NK-92 (cell line): ENCODE data around the gene SUSD3.
"Not testable (repeated sequence)": the region's sequence is repeated elsewhere in the genome, so short reads cannot be mapped to it uniquely, and the experiment has no call there.

ENCODE experiments used
- DNase-seq: peaks from one replicate; lab custom pipeline; 2025; ENCODE audit not compliant: unreplicated experiment; lab: John Stamatoyannopoulos, UW

Gene SUSD3

DNA sequence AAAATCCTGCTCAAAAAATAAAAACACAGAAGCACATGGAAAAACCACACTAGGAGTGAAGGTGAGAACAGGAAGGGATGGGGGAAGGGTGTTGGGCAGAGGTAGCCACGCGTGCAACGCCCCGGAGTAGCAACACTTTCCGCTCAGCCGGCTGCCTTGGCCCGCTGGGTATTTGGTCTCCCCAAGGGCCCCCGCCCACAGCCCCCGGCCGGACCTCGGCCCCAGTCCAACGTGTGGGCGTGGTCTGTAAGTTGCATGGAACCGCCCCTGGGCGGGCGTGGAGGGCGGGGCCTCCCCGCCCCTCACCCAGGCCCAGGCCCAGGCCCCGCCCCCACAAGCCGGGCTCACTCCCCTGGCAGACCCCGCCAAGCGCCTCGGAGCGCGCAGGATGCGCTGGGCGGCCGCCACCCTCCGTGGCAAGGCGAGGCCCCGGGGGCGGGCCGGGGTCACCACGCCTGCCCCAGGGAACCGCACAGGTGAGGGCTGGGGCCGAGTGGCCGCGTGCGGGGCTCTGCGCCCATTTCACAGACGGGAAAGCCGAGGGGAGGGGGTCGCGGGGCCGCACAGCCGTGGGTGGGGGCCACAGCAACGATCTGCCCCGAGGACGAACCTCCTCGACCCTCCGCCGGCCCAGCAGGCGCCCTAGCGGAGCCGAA, at the start of gene SUSD3:
Gene SUSD3 (plus strand): TSS at position 347 of the 656 bp plus-strand sequence. CDS start 42 bp downstream, at position 389.
- DNase-seq = no peak

DNA sequence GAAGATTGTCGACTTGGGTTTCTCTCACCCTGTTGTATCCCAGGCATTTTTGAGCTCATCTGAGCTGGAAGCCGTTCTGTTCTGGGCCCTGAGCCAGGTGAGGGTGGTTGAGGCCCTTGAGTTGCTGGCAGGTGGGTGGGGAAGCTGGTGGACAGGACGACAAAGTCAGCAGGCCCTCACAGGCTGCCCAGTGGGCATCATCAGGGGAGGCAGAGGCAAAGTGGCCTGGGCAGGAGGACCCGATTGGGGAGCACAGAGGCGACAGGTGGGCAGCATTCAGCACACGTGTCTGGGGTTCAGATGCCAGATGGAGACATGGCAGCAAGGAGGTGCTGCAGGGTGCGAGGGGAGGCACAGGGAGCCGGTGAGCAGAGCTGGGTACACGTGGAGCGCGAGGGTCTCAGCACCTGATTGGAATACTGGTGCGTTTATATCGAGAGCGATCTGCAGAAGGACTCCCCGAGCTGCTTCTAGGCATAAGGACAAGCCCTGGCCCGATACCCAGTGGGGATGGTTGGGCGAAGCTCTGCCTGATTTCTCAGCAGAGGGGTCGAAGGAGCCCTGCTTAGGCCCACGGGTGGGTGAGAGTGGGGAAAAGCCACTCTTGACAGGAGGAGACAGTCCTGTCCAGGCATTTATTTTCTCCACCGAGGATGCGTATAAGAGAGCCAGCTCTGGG, 49.0 kb upstream of the SUSD3 start:
- DNase-seq = no peak

DNA sequence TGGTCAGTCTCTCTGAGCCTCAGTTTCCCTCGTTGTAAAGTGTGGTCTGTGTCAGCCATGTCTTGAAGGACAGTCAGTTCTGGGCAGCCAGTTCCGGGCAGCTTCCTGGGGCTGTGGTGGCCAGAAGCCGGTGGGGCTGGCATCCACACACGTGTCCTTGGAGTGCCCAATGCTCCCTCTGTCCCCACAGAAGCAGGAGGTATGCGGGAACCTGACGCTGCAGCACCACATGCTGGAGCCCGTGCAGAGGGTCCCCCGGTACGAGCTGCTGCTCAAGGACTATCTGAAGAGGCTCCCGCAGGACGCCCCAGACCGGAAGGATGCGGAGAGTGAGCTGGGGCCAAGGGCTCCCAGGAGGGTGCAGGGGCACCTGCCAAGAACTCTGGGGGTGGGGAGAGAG, 48.4 kb upstream of the SUSD3 start:
- no peak for DNase-seq

DNA sequence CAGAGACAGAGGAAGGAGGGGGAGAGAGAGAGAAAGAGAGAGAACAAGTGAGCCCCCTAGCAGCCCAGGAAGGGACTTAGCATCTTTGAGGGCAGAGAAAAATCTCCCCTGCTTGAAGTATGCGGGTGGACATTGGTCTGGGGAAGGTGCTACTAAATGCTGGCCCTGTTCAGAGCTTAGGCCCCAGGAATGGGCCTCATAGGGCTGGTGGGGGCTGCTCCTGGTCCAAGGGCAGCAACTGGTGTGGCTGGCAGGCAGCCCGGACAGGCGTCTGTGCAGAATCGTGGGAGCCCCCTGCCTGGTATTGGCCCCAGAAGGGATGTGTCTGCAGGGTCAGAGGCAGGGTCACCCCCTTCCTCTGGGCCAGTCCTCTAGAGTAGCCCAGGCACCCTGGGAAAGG, 47.8 kb upstream of the SUSD3 start:
- no peak for DNase-seq

DNA sequence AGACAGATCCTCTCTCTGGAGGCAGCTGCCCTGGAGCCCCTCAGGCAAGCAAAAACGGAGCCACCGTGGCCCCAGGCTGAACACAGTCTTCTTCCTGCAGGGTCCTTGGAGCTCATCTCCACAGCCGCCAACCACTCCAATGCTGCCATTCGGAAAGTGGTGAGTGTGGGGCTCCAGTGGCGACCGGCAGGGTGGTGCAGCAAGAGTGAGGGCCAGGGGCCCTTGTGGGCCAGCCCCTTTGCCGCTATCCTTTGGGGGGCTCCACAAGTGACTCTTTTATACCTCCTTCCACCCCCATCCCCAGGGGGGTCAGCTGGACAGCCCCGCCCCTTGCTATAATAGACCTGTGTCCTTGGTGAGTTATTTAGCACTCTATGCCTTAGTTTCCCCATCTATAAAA, 47.4 kb upstream of the SUSD3 start:
- no peak for DNase-seq

DNA sequence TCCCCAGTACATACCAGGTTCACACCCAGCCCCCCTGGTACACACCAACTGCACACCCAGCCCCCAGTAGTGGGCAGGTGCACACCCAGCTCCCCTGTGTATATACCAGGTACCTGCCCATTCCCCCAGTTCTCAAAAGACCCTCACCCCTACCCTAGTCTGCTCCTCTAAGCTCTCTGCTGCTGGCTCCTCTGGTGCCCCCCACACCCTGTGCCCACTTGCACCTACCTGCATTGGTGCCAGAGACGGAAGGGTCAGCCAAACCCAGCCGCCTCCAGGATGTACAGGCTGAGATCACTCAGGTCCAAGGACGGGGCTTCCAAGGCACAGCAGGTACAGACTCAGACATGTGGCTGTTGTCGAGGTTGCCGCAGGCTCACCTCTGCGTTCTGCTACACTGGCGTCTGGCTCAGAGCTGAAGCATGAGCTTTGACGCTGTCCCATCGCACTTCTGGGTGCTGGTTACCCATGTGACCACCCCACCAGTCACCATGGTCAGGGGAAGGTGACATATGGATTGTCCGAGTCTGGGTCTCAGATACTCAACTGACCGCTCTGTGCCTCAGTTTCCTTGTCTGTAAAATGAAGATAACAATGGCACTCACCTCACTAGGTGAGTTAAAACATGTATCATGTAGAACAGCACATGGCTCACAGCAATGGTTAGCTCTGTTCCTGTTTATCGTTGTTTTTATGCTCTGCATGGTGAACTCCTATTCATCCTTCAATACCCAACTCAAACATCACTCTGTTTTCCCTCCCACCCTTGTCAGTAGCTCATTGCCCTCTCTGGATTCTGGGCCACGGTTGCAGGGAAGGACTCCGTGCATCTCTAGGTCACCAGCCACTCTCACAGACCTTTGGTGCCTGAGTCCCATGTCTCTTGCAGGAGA, 45.3 kb upstream of the SUSD3 start:
- no peak for DNase-seq

DNA sequence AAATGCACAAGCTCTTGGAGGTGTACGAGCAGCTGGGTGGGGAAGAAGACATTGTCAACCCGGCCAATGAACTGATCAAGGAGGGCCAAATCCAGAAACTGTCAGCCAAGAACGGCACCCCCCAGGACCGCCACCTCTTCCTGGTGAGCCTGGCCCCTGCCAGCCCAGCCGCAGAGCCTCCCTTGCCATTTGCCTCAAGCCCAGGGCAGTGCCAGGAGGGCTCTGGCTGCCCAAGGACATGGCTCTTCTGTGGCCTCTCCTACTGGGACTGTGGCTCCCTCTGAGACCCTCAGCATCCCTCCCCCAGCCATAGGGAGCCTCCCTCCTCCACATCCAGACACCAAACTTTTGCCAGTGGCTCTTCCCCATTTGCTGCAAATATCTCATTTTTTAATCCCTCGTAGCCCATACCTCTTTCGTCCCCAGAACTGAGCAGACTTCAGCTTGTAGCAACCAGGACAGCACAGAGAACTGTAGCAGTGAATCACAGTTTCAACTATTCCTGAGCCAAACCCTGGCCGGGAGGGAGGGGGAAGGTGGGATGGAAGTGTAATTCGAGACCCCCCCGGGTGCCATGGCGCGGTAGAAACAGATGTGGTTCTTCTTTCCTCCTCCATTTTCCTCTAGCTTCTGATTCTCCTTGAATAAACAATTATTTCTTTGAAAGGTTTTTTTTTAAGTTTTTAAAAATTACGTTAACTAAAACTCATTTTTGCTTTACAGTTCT, 44.5 kb upstream of the SUSD3 start:
- DNase-seq = no peak

DNA sequence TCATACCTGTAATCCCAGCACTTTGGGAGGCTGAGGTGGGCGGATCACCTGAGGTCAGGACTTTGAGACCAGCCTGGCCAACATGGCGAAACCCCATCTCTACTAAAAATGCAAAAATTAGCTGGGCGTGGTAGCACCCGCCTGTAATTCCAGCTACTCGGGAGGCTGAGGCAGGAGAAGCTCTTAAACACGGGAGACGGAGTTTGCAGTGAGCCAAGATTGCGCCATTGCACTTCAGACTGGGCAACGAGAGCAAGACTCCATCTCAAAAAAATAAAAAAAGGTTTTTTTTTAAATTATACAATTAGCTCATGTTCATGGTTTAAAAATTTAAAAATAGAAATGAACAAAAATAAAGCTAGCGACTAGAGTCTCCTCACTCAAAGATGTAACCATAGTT, 43.3 kb upstream of the SUSD3 start:
- not testable (repeated sequence) for DNase-seq

DNA sequence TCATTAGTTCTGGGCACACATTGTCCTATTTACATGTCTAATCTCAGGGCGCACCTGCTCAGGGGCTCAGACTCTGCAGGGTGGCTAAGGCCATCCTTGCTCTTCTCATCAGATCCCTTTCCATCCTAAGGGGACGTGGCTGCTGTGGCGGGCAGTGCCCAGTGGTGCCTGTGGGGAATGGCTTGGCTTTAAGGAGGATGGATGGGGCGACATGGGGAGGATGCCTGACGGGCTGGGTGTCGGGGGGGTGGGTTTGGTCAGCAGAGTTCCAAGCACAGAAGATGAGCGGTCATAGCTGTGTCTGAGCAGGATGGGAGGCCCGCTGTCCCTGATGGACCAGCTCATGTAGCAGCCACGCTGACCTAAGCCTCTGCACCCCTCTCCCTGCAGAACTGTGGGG, 40.9 kb upstream of the SUSD3 start:
- no peak for DNase-seq

DNA sequence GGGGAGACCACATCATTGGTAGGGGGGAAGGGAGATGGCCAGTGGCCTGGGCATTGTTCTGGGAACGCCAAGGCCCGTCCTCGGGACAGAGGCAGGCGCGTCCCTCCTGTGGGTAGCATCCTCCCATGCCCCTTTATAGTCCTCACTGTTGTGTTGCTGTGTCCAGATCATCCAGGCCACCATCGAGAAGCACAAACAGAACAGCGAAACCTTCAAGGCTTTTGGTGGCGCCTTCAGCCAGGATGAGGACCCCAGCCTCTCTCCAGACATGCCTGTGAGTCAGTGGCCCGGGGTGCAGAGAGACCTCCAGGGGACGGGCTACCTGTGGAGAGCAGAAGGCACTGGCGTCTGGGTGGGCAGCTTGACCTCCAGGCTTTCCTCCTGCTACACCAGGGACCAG, 38.4 kb upstream of the SUSD3 start:
- no peak for DNase-seq

DNA sequence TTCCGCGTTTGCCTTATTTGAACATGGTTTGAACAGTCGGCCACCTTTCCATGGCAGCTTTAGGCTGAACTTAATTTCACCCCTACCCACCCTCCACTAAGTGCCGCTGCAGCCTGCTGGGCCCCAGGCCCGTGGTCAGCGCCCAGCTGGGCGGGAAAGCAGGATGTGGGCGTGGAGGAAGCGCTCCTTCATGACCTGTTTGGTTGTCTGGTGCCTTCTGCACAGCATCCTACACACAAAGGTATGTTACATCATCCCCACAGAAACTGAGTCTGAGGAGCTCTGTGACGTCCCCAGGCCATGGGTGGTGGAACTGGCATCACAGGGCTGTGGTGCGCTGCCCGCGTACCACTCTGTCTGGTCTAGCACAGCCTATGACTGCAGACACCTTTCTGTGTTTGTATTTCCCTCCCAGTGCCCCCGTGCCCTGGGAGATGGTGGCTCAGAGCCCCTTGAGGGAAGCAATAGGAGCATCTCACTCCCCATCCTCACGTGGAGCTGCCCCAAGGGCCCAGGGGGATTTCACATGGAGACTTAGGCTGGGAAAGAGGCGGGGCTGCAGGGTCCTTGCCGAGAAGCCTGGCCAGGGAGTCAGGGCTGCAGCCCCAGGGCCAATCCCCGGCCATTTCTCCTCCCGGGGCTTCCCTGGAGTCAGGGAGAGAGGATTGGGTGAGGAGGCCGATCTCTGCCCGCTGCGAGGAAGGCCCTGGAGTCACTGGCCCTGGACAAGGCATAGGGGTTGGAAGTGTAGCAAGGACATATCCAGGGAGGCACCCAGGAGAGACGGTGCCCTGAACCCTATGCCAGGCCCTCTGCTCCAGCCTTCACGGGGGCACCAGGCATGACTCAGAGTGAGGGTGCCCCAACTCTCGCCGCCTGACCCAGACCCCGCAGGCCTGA, 37.5 kb upstream of the SUSD3 start:
- no peak for DNase-seq

DNA sequence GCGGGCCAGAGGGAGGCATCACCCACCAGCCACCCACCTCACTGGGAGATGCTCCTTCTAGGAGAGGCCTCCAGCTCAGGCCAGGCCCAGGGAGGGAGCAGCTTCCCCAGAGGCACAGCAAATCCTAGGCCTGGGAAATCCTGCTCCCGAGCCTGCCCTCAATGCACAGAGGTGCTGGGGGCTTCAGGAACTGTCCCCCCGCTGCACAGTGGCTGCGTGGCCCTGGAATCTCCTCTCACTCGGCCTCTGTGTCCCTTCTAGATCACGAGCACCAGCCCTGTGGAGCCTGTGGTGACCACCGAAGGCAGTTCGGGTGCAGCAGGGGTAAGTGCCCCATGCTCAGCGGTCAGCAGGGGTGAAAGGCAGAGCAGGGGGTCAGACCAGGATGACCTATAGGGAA, 36.4 kb upstream of the SUSD3 start:
- DNase-seq = no peak

DNA sequence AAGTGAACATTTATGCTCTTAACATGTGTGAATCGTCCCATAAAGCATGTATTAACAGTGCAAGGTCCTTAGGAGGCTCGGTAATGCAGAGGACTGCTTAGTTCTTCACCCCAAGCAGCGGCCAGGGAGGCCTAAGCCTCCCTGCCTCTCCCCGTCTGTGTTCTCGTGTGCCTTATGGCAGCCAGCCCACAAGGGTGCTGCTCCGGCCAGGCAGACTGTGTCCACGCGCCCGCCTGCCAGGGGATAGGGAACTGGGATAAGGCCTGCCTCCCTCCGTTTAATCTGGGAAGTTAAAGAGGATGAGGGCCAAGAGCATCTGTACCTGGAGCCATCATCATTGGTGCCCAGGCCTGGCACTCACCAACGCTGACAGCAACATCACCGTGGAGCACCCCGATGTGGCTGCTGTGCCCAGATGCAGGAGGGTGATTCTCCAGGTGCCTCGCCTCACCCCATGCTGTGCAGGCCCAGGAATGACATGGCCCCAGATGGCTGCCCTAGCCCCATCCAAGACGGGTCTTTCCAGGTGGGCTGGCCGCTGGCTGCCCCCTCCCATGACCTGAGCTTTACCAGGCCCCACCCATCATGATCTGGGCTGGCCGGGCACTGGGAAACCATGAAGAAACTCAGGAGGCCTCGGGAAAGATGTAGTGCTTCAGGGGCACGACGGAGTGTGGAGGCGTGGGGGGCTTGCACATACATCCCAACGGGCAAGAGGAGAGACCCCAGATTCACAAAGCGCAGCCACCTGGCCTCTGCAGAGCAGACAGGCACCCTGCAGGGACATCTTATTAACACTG, 35.6 kb upstream of the SUSD3 start:
- DNase-seq = no peak

DNA sequence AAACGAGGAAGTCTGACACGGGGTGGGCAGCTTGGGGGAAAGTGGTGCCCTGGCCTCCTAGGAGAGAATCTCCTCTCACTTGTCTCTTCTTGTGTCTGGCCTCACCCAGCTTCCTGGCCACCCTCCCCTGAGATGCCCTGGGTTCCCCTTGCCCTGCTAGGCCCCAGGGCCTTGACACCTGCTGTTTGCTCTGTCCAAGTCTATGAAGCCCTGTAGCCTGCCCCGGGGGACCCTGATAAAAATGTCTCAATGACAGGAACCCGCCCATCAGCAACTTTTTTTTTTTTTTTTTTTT, 35.0 kb upstream of the SUSD3 start:
- DNase-seq = no peak

DNA sequence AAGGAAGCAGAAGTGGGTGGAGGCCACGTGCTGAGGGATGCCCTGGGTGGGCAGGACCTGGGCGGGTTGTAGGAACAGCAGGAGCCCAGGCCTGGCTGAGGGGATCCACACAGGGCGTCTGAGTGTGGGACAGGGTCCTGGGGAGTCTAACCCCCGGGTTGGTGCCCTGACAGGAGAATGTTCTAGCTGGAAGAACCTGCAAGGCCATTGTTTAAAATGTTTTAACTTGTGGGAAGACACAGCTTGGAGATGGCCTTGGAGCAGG, 33.9 kb upstream of the SUSD3 start:
- DNase-seq = no peak

DNA sequence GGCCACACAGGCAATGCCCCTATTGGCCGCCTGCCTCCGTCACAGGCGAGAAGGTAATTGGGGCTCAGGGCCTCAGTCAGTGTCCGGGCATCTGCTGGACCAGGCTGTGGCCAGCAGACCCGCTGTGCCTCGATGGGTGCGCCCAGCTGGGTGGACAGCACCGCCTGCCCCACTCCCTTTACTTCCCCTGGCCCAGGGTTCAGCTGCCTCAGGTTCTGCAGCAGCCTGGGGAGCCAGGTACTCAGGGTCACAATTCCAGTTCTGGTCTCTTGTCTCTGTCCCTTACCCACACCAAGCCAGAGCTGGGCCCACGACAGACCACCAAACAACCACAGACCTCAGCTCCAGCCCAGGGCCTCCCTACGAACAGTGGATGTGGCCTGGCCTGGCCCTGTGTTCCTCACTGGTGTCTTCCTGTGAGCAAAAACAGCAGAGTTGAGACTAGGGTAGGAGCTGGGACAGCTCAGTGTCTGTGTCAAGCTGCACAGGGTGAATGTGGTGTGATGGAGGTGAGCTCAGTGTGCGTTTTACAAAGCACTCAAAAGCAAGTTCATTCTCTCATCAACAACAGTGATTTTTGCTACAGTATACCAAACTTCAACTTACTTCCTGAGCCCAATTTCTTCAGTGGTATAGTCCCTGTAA, 33.4 kb upstream of the SUSD3 start:
- no peak for DNase-seq

DNA sequence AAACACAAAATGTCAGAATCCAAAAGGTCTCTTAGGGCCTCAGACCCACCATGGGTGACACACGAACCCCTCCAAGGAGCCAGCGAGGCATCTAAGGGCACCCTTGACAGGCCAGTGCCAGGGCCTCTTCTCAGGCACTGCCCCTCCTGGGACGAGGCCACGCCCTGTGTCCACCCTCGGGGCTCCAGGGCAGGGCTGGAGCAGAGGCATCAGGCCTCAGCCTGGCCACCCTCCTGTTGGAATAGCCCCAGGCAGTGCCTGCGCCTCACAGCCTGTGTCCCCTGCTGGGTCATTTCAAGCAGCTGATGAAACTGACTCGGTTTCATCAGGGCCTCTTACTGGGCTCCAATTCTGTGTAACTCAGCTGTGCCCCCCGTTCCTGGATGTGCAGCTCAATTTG, 32.8 kb upstream of the SUSD3 start:
- DNase-seq = no peak

DNA sequence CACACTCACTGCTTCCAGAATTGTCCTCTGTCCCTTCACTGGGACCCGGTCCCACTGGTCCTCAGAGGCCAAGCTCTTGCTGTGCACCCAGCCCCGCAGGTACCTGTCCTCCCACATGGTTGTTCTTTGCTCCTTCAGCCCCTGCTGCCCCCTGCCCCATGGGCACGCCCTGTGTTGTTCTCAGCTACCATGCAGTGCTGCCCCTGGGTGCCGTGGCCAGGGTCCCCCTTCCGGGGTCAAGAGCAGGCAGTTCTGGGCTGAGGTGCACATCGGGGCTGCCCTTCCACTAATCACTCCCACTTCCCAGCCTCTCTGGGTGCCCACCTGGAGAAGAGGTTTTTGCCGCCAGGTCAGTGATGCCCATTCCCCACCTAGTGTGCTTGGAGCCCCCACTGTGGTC, 31.9 kb upstream of the SUSD3 start:
- no peak for DNase-seq

DNA sequence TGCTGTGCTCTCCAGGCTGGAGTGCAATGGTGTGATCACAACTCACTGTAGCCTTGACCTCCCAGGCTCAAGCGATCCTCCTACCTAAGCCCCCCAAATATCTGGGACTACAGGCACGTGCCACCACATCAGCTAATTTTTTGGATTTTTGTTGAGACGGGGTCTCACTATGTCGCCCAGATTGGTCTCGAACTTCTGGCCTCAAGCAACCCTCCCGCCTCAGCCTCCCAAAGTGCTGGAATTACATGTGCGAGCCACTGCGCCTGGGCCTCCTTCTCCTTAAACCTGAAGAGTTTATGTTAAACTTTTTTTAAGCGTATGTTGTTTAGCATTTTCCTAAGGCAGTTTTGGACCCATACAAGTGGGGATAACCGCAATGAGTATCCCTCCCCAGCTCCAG, 30.8 kb upstream of the SUSD3 start:
- no peak for DNase-seq
